HG03342 (cell line): ENCODE results near the gene PCP4L1.
"Not testable (repeated sequence)": the region's sequence is repeated elsewhere in the genome, so short reads cannot be mapped to it uniquely, and the experiment has no call there.

ENCODE experiments used
- ATAC-seq: cut with Tn5 transposase; IDR thresholded peaks from one replicate; pipeline ENCODE4 v1.9.1; 2021; ENCODE audit warnings: mild to moderate bottlenecking, moderate library complexity; ENCODE audit not compliant: unreplicated experiment

The PCP4L1 gene

GRCh38 chr1:161311595-161312181 lies 53.1 kb downstream of the PCP4L1 start:
- ATAC-seq, result no peak

- ATAC-seq, result peak; percentile 9
Observed at GRCh38 chr1:161313554-161314200, 55.1 kb downstream of the PCP4L1 start.

- ATAC-seq, result peak; percentile 97
Observed at GRCh38 chr1:161314201-161314981, 55.8 kb downstream of the PCP4L1 start, which contains the start of gene SDHC. TSS of gene SDHC (plus strand) at chr1:161314381. CDS start at chr1:161314406, 25 bp downstream.

- ATAC-seq, result not testable (repeated sequence)
Observed at GRCh38 chr1:161315841-161316674, 57.5 kb downstream of the PCP4L1 start.

GRCh38 chr1:161324020-161324419 lies 65.5 kb downstream of the PCP4L1 start:
- ATAC-seq, result no peak

GRCh38 chr1:161330346-161330745 lies 71.8 kb downstream of the PCP4L1 start:
- ATAC-seq, result no peak

GRCh38 chr1:161333166-161333565 lies 74.6 kb downstream of the PCP4L1 start:
- ATAC-seq, result no peak
